SK-N-SH (cell line): ENCODE measurements around the gene INSYN2B.

ENCODE experiments used
- CTCF ChIP-seq: fragments of 200-600 bp; sonication (generic); IDR thresholded peaks from 2 replicates; pipeline ENCODE4 v1.6.1; 2017; ENCODE audit warnings: antibody characterized with exemption, mild to moderate bottlenecking, moderate library complexity
- NFIC ChIP-seq: IDR thresholded peaks from 2 replicates; pipeline ENCODE4 v1.4.0; 2012; ENCODE audit warnings: borderline replicate concordance
- POLR2AphosphoS5 ChIP-seq: IDR thresholded peaks from 2 replicates; pipeline ENCODE4 v1.6.1; 2012; ENCODE audit warnings: low read depth, low read length
- YY1 ChIP-seq: IDR thresholded peaks from 2 replicates; pipeline ENCODE4 v1.4.0; 2012; ENCODE audit warnings: low read depth, mild to moderate bottlenecking
- ZBTB33 ChIP-seq: IDR thresholded peaks from 2 replicates; pipeline ENCODE4 v1.4.0; 2012; ENCODE audit warnings: low read depth, borderline replicate concordance

GRCh38 chr5:169970911-169971765, 9.2 kb downstream of the INSYN2B start:
- peak; percentile 24; the same call in 1 of the 2 replicates for TF ChIP-seq POLR2AphosphoS5
- TF ChIP-seq CTCF: no peak
- peak; percentile 78 for TF ChIP-seq NFIC
- TF ChIP-seq YY1: no peak
- TF ChIP-seq ZBTB33: no peak
